ENCODE measurements around the gene LIPC.

DNA sequence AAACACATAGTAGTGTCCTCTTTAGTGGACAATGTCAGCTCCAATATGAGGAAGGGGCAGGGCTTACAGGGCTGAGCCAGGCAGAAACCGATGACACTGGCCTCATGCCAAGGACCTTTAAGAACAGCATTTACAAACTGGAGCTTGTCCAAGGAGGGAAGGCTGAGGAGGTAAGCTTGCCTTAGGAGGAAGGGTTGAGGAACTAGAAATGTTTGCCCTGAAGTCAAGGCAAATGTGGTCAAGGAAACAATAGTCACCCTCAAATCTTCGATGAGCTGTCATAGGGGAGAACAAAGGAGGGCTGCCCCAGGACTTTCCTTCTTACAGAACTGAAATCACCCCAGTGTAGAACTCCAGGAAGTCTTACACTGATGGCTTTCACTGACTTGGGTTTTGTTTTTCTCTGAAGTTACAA is 136.4 kb downstream of the LIPC start:
- TF ChIP-seq, protein P1, sequence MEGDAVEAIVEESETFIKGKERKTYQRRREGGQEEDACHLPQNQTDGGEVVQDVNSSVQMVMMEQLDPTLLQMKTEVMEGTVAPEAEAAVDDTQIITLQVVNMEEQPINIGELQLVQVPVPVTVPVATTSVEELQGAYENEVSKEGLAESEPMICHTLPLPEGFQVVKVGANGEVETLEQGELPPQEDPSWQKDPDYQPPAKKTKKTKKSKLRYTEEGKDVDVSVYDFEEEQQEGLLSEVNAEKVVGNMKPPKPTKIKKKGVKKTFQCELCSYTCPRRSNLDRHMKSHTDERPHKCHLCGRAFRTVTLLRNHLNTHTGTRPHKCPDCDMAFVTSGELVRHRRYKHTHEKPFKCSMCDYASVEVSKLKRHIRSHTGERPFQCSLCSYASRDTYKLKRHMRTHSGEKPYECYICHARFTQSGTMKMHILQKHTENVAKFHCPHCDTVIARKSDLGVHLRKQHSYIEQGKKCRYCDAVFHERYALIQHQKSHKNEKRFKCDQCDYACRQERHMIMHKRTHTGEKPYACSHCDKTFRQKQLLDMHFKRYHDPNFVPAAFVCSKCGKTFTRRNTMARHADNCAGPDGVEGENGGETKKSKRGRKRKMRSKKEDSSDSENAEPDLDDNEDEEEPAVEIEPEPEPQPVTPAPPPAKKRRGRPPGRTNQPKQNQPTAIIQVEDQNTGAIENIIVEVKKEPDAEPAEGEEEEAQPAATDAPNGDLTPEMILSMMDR (IDR thresholded peaks at IDR 0.05; ENCODE audit: borderline replicate concordance, extremely low read depth, low read length, poor library complexity, severe bottlenecking): no peak
- TF ChIP-seq EZH2 (IDR thresholded peaks at IDR 0.05; ENCODE audit: borderline replicate concordance, low read depth, low read length, severe bottlenecking): no peak

Data from DND-41 (cell line).